GM21723 (cell line): ENCODE measurements around the gene HPS6.

Experiments
- ATAC-seq: cut with Tn5 transposase; IDR thresholded peaks from one replicate; pipeline ENCODE4 v1.9.1; 2021; ENCODE audit warnings: mild to moderate bottlenecking, moderate library complexity; ENCODE audit not compliant: unreplicated experiment

The HPS6 gene

DNA sequence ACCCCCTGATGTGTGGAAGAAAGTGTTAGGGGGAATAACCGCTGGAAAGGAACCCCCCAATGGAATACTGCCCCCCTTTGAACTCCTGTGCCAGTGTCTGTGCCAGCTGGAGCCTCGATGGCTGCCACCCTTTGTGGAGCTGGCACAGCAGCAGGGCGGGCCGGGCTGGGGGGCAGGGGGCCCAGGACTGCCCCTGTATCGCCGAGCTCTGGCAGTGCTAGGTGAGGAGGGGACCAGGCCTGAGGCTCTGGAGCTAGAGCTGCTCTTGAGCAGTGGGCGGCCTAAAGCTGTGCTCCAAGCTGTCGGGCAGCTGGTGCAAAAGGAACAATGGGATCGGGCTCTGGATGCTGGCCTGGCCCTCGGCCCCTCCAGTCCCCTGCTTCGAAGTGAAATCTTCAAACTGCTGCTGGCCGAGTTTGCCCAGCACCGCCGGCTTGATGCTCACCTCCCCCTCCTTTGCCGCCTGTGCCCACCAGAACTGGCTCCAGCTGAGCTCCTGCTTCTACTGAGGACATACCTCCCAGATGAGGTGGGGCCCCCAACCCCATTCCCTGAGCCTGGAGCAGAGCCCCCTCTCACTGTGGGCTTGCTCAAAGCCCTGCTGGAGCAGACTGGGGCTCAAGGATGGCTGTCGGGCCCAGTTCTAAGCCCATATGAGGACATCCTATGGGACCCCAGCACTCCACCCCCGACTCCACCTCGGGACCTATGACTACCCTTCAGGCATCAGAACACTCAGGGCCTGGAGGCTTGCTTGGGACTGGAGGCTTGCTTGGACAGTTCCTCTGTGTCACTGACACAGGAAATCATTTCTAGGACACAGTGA, 2.2 kb downstream of the HPS6 start:
- no peak for ATAC-seq

DNA sequence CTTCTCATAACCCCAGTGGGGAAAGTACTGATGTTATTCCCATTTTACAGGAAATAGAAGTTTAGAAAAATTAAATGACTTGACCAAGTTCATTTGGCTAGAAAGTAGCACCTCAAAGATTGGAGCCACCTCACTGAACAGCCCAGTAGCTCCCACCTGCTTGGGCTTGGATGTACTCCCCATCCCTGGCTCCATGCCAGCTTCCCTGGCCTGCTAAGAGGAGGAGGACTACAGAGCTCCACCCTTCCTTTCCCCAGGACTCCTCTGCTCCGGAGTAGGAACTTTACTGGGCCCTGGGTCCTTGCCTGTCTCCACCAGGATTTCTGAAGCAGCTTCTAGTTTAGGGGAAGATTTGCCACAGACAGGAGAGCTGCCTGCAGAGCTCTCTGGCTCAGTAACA, 3.1 kb downstream of the HPS6 start:
- no peak for ATAC-seq

DNA sequence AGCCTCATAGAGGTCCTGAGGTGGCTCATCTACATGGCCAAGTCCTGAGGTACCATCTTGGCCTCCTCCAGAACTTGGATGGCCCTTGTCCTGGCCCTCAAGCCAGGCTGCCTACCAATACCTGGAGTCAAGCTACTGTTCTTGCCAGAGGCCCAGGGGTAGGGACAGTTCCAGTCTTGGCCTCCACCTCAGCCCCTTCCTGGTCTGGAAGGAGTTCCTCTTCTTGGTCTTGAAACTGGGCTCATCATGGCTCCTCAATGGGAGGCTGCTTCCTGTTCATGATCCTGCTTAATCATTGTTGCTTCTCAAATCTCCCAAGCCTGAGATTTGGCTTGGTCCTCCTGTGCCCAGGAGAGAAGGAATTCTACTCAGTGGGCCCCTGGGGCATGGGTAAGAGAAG, 3.9 kb downstream of the HPS6 start:
- ATAC-seq: no peak

DNA sequence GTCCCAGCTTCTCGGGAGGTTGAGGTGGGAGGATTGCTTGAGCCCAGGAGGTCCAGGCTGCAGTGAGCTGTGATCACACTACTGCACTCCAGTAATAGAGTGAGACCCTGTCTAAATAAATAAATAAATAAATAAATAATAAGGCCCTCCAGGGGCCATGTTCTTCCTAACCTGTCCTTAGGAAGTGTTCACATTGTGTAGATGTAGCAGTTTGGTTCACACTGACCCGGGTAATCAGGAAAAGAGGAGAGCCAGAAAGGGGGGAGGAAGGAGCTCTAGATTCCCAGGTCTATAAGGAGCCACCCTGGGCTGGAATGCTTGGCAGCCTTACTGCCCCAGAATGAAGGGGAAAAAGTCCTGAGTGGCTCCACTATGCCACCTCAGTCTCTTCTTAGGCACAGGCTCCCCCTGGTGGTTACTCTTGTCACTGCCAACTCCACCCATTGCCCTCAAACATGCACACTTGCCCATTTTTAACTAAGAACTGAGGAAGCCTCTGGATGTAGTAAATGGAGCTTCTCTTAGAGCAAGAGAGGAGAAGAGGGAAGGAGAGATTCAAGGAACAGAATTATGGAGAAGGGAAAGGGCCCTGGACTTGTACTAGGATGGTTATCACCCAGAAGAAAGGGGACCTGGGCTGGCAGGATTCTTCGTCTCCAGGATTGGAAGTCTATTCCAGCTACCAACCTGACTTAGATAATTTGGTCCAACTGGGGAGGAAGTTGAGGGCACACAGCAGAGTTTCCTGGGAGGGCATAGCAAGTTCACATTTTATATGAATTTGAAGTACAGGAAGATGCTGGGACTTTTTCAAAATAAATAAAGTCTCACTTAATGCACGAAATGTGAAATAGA, 7.8 kb downstream of the HPS6 start:
- ATAC-seq: no peak

DNA sequence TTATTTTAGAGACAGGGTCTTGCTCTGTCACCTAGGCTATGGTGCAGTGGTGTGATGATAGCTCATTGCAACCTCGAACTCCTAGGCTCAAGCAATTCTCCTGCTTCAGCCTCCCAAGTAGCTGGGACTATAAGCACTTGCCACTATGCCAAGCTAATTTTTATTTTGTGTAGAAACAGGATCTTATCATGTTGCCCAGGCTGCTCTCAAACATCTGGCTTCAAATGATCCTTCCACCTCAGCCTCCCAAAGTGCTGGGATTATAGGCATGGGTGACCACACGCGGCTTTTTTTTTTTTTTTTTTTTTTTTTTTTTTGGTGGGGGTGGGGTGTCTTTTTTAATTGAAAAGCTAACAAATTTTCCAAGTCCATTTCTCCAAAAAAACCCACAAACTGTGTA, 18.4 kb downstream of the HPS6 start:
- no peak for ATAC-seq

DNA sequence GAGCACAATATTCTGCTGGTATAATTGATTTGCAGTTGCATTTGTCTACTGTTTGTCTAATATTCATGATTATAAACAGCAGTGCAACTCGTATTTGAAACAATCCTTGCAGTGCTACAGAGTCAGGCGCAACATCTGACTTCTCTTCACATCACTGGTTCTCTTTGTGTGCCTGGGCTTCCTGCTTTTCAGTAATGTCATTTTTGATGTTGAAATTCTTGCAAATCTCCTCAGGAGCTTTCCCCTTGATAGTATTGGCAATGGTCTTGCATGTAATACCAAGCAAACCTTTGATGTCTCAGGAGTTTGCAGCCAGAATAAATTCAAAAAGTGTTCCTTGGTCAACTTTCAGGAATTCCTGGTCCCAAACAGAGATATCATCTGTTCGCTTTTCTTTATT, 20.2 kb downstream of the HPS6 start:
- no peak for ATAC-seq

DNA sequence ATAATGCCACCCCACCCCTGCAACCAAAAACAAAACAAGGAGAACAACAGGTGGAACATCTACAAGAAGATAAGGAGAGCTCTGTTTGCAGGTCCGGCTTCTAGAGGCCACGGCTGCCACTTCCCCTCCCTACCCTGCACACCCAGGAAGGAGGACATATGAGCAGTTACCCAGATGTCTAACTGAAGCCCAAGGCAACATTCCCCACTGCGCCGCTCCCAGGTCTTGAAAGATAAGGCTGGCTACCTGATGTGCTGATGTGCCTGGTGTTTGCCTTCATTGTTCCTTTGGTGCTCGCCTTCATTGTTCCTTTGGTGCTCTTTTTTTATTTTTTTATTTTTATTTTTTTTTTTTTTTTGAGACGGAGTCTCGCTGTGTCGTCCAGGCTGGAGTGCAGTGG, 21.0 kb downstream of the HPS6 start:
- ATAC-seq: no peak

DNA sequence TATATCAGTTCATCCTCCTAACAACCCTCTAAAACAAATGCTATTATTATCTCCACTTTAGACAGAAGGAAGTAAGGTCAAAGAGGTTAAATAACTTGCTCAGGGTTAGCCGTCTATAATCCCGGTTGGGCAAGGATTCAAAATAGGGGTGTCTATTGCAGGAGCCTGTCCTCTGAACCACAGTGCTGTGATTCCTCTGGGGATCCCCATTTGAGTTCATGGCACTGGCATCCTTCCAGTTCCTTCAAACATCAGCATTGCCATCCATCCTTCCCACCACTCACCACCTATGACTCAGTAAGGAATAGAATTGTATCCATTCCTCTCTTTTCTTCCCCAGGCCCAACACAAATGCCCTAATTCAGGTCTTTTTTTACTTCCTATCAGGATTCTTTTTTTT, 25.6 kb downstream of the HPS6 start:
- no peak for ATAC-seq

DNA sequence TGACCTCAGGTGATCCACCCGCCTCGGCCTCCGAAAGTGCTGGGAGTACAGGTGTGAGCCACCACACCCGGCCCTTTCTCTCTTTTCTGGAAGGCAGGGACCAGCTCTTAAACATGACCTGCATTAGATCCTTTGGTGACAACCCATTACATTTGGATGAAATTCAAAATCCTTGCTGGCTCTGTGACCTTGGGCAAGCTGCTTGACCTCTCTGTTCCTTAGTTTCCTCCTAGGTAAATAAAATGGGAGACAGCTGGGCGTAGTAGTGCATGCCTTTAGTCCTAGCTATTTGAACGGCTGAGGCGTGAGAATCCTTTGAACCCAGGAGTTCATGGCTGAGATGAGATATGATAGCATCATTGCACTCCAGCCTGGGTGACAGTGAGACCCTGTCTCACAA, 31.3 kb downstream of the HPS6 start:
- ATAC-seq: no peak

DNA sequence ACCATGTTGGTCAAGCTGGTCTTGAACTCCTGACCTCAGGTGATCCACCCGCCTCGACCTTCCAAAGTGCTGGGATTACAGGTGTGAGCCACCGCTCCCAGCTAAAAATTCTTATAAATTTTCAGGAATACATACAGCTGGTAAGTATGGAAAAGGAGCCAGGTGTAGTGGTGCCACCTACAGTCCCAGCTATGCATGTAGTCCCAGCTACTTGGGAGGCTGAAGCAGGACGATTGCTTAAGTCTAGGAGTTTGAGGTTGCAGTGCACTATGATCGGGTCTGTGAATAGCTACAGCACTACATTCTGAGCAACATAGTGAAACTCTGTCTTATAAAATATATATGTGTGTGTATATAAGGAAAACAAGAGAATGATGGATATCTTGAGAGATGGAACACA, 36.0 kb downstream of the HPS6 start:
- ATAC-seq: no peak

DNA sequence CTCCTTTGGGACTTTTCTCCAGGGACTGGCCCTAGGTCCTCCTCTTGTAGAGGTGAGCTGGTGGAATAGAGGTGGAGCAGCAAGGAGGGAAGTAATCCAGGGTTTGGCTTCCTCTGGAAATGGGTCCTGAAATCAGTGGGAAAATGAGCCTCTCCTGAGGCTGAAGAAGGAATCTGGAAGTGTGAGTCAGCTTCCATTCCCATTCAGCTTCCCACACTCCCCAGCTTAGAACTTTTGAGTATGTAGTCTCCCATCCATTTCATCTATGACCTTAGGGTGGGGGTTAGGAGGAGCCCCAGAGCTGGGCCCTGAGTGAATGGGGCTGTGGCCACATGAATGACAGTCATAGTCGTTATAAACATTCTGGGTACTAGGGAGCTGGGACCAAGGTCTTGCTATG, 37.3 kb downstream of the HPS6 start:
- no peak for ATAC-seq

DNA sequence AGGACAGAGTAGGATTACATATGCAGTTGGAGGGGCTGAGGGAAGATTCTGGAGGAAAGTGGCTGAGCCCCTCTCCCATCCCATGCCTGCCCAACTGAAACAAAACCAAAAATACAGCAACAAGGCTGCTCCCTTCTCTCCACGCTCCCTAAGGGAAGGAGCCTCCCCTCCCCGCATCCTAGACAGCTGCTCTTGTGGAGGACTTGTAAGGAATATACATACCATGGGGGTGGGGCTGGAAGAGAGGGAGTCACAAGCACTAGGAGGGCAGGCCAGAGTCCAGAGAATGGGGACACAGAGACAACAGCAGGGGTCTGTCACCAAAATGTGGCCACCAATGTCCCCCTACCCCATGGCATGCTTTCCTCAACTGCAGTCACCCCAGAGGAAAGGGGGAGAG, 41.8 kb downstream of the HPS6 start:
- ATAC-seq: no peak

DNA sequence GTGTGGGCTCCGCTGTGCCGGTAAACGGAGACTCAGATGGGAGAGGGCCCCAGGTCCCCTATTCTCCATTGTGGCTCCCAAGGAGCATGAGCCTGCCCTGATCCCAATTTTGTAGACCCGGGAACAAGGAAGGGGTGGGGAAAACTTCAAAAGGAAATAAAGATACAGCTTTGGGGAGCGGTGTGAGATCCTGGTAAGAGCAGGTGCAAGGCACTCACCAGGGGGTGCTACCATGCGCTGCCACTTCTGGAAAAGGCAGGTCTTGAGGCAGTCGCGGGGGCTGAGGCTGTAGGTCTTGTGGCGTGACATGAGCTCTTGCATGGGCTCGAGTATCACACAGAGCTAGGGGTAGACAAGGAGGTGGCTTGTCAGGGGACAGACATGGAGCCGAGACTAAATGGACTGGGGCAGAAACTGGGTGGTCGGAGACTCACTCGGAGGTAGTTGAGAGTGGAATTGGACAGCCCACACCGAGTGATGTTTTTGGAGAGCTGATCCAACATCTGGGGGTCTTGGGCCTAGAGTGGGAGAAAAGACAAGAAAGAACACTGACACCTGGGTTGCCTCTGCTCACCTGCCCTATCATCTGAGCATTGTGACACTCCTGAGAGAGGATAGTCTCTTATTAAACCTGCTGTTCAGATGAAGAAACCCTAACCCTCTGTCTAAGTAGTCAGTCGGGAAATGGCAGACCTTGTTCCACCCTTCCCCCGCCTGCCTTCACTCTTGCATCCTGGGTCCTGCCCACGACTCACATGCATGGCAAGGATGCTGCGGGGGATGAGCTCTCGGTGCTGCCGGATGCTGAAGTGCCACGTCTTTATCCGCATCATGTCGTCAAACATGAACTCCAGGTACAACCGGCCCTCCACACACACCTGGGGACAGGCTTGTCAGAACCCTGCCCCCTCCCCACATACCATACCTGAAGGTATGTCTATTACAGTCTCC, 44.3 kb downstream of the HPS6 start:
- no peak for ATAC-seq

DNA sequence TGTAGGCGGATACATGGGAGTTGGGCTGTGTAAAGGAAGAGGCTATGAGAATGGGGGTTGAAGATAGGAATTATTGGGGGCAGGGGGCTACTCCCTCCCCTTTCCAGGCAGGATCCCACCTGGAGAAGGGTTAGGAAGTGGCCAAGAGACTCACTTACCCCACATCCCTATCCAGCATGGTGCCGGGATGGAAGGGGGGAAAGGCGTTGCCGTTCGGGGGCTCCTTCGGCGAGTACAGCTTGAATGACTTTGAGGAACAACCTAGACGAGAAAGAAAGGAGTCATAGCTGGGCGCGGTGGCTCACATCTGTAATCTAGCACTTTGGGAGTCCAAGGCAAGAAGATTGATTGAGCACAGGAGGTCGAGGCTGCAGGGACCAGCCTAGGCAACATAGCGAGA, 46.1 kb downstream of the HPS6 start:
- no peak for ATAC-seq

DNA sequence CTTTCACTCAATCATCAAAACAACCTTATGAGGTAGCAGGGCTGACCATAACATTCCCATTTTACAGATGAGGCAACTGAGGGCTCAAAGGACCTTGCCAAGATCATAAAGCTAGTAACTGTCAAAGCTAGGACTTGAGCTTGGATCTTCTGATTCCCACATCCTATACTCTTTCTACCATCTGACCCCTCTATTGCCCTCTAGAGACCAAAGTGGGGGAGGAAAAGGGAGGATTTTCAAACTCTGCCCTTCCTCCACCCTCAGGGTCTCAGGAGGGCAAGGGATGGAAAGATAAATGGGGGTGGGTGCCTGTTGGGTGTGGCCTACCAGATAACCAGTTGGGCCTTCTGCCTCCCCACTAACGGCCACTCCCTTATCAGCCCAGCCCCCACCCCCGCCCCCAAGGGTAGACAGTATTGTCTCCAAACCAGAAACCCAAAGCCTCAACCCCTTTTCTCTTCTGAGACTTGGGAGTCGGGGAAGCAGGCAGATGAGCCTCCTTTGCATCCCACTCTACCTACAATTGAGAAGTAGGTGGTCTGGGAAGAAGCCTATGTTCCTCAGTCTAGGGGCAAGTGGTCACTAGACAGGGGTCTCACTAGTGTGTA, 47.2 kb downstream of the HPS6 start:
- ATAC-seq: no peak

DNA sequence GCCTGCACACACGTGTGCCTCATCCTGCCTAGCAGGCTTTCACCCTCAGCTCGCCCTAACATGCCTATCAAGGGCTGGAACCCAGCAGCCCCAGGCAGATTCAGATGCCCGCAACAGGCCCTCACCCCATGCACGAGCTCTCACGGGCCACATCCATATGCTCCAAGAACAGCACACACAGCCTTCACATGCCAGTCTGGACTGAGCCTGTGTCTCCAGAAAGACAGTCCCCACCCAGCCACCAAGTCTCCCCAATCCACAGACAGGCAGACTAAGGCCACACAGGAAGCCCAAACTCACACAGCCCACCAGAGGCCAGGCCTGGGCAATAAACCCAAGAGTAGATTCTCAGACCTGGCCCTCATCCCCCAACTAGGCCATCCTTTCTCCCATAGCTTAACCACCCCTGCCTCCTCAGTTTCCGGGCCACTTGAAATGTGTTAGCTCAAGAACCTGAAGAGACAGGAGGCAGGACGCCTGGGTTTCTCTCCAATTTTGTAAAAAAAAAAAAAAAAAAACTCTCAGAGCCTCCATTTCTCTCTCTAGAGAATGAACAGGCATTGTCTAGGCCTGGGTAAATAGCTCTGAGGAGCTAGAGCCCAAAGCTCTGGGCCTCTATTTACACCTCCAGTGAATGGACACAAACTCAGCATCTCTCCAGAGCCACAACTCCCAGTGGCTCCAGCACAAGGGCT, 48.3 kb downstream of the HPS6 start:
- ATAC-seq: no peak

DNA sequence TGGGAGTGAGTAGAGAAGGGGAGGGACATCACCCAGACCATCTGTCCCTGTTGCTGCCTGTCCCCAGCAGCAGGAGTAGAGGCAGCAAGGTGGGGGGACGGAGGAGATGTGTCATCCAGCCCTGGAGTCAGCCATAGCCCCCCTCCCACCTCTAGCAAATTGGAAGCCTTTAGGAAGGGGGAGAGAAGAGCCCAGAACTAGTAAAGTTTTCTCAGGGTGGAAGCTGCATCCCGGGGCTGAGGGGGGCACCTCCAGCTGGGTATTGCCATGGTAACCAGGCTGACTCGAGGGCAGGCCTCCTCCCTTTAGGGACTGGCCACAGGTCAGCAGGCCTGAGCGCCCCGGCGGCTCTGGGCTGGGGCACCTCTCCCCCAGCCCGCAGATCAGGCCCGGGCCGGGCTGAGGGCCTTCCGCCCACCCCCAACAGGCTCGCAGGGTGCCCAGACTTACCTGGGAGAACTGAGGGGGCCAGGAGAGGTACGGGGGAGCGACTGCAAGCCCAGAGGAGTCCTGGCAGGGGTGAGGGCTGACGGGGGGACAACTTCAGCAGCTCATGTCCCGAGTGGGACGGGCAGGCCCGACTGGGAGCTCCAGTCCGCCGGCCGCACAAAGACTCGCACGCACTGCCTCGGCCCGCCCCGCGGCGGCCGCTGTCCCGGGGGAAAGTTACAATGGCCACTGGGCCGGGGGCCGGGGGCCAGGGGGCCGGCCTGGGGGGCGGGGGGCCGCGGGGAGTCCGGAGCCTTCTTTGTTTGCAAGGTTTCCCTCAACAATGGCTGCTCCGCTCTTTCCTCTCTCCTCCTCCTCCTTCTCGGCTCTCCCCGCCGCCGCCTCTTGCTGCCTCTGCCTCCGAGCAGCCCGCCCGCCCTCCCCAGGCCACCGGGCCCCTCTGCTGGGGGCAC, 49.1 kb downstream of the HPS6 start:
- peak; percentile 4 for ATAC-seq

DNA sequence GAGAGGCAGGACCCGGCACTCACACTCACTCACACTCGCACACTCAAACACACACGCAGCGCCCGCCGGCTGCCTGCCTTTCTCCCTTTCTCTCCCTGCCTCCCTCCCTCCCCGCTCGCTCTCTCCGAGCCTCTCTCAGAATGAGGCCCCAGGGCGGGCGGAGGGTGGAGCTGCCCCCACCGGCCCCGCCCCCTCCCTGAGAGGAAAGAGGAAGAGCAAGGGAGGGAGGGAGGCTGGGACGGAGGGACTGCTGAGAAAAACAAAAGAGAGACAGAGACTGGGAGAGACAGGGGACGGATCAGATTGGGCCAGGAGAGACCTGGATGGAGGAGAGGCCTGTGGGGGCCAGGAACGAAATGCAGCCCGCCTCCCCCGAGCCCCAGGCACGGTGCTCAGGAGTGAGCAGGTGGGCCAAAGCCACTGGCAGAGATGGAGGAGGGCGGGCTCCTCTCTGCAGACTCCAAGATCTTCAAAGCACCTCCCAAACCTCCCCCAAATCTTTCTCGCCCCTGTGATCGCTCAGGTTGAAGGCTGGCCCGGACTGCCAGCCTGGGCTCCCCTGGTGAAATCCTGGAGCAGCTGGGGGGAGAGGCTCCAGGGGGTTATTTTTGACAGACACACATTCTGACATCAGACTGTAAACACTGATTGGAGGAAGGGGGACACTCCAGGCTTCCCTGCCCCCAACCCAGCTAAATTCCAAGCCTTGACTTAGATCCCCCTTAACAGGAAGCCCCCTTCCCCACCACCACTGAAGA, 49.9 kb downstream of the HPS6 start:
- peak; percentile 62 for ATAC-seq
